ENCODE measurements around the gene MED16. TPM values are rescaled to one million over a fixed set of nuclear protein-coding genes. Genes with fewer than 3 reads are reported as not detected.
A peak's percentile ranks its signal among the peaks of the same experiment; 100 is the strongest.
"Not testable (repeated sequence)": the region's sequence is repeated elsewhere in the genome, so short reads cannot be mapped to it uniquely, and the experiment has no call there.

MED16 gene
- total and polyA plus RNA-seq, 7 donors = 30.7 to 66.5 (median 51.3) TPM

DNA sequence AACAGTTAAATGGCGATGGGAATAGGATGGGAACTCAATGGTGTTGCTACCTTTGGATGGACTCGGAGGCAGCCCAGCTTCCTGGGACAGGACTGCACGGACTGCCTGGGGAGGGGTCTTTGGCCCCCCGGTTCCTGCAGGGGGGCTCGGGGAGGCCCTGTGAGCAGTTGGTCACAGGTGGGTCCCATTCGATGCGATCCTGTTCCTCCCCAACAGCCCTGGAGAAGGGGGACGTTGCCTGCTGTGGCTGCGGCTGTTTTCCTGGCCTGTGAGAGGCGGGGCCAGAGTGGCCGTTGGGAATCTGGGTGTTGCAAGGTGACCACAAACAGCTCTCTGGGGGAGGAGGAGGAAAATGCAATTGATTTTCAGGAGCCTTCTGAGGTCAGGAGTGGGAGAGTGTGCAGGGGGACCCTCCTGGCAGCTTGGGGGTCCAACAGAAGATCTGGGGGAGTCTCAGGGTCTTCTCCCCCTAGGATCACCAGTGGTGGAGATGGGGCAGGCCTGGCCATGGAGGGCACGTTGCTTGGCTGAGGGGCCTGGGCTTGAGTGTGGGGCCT, 69.3 kb downstream of the MED16 start:
- H3K9me3 ChIP-seq = no peaks in the 10 kb centered on the region
- H3K4me3 ChIP-seq = no peak overlapping the region
- 49 to 53% (median 51%) methylated on average over 11 to 12 of the region's 12 CpGs for WGBS, 3 donors
- H3K27ac ChIP-seq = no peak overlapping the region
- intact Hi-C loops (cut with DNase I) = no loop called here
- peaks cover 0 to 55% (median 14%) of the 10 kb centered on the region in 3 donors for H3K27me3 ChIP-seq (ENCODE audit: insufficient read depth in 3 of 3, low read length in 2 of 3)
- TF ChIP-seq, protein P1, sequence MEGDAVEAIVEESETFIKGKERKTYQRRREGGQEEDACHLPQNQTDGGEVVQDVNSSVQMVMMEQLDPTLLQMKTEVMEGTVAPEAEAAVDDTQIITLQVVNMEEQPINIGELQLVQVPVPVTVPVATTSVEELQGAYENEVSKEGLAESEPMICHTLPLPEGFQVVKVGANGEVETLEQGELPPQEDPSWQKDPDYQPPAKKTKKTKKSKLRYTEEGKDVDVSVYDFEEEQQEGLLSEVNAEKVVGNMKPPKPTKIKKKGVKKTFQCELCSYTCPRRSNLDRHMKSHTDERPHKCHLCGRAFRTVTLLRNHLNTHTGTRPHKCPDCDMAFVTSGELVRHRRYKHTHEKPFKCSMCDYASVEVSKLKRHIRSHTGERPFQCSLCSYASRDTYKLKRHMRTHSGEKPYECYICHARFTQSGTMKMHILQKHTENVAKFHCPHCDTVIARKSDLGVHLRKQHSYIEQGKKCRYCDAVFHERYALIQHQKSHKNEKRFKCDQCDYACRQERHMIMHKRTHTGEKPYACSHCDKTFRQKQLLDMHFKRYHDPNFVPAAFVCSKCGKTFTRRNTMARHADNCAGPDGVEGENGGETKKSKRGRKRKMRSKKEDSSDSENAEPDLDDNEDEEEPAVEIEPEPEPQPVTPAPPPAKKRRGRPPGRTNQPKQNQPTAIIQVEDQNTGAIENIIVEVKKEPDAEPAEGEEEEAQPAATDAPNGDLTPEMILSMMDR (IDR thresholded peaks at IDR 0.05) = no peak
- ATAC-seq = no peak
- H3K4me1 ChIP-seq = no peaks in the 10 kb centered on the region
- H3K36me3 ChIP-seq (ENCODE audit: insufficient read depth in 1 of 2, low read depth in 1 of 2) = no peaks in the 10 kb centered on the region
- DNase-seq = no peak

DNA sequence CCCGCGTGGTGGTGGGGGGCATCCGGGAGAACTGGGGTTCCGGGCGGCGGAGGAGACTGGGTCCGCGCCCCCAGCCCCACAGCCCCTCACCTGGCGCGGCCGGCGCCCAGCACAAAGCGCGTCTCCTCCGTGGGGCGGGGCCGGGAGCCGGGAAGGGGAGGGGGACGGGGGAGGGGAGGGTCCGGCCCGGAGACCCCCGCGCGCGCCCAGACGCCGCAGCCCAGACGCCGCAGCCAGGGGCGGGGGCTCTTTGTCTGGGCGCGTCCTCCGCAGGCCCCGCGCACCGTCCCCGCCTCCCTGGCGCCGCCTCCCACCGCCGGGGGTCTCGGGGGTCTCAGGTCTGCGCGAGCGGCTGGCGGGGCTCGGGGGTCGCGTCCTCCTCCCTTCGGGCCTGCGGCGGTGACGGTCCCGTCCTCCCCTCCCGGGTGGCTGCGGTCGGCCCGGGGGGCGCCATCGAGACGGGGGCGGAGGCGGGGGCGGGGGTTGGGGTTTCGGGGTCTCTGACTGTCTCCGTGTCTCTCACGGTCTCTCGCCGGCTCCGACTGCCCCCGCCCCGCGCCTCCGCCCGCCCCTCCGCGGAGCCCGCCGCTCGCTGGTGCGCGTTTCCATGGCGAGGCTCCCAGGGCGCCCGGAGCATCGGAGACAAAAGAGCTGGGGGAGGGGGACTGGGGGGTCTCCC, 71.0 kb downstream of the MED16 start, which contains the start of gene PLPPR3:
Gene PLPPR3 (minus strand): TSS at position 131 of the 679 bp plus-strand sequence. CDS start 396 bp downstream, outside the sequence.
- H3K4me3 ChIP-seq = peak within 1 kb of the TSS; percentile 48
- TF ChIP-seq, protein P1 (IDR thresholded peaks at IDR 0.05) = no peak
- ATAC-seq (no peak), DNase-seq (no peak)
- H3K27me3 ChIP-seq (ENCODE audit: insufficient read depth in 3 of 3, low read length in 2 of 3) = peaks cover 0 to 45% (median 11%) of the 10 kb centered on the region in 3 donors
- no peaks in the 10 kb centered on the region for H3K9me3 ChIP-seq
- intact Hi-C loops (cut with DNase I) = no loop called here
- H3K36me3 ChIP-seq (ENCODE audit: insufficient read depth in 1 of 2, low read depth in 1 of 2) = no peaks in the 10 kb centered on the region
- H3K4me1 ChIP-seq = no peaks in the 10 kb centered on the region
- 2% methylated on average over 21 to 85 of the region's 86 CpGs for WGBS, 3 donors
- H3K27ac ChIP-seq = no peak within 1 kb of the TSS

DNA sequence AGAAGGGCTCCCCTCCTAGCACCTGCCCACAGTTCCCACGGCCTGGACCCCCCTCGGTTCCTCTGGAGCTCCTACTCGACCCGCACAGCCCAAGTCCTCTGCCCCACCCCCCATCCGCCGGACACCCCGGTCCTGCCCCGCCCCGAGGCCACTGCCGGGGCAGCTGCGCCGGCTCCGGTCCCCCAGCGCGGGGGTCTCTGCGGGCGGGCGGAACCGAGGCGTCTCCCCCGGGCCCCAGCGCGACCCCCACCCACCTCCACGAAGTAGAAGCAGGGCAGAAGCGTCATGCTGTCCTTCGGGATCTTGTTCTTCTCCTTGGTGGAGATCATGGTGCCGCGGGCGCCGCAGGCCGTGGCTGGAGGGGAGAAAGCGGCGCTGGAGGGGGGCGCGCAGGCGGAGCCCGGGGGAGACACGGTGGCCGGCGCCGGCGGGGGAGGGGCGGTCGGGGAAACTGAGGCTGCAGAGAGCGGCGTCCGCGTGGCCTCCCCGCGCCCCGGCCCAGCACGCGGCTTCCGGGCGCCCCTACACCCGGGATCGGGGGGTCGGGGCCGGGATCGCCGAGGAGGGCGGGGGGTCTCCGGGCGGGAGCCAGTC, 71.7 kb downstream of the MED16 start:
- 1 to 2% (median 2%) methylated on average over 27 to 64 of the region's 64 CpGs for WGBS, 3 donors

DNA sequence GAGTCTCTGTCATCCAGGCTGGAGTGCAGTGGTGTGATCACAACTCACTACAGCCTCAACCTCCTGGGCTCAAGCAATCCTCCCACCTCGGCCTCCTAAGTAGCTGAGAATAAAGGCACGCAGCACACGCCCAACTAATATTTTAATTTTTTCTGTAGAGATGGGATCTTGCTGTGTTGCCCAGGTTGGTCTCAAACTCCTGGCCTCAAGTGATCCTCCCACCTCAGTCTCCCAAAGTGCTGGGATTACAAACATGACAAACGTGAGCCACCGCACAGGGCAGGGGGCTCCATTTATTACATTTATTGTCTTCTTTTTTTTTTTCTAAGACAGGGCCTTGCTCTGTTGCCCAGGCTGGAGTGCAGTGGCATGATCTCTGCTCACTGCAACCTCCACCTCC, 72.8 kb downstream of the MED16 start:
- peaks cover 0 to 32% (median 11%) of the 10 kb centered on the region in 3 donors for H3K27me3 ChIP-seq (ENCODE audit: insufficient read depth in 3 of 3, low read length in 2 of 3)
- 86 to 97% (median 94%) methylated on average over 5 of the region's 5 CpGs for WGBS, 3 donors

More for the DNA sequence above, 71.7 kb downstream of the MED16 start:
- Histone ChIP-seq H3K4me1 (no peaks in the 10 kb centered on the region), H3K27ac (no peak overlapping the region), H3K36me3 (ENCODE audit: insufficient read depth in 1 of 2, low read depth in 1 of 2) (no peaks in the 10 kb centered on the region), H3K9me3 (no peaks in the 10 kb centered on the region), H3K27me3 (ENCODE audit: insufficient read depth in 3 of 3, low read length in 2 of 3) (peaks cover 0 to 42% (median 11%) of the 10 kb centered on the region in 3 donors), H3K4me3 (peak overlapping the region; percentile 48)
- ATAC-seq (no peak), DNase-seq (no peak)
- TF ChIP-seq, protein P1 (IDR thresholded peaks at IDR 0.05) = no peak
- intact Hi-C loops (cut with DNase I) = no loop called here

More for the DNA sequence above, 72.8 kb downstream of the MED16 start:
- DNase-seq; H3K4me1 ChIP-seq; H3K27ac ChIP-seq; H3K4me3 ChIP-seq; H3K9me3 ChIP-seq; ATAC-seq; intact Hi-C loops (cut with DNase I); H3K36me3 ChIP-seq (ENCODE audit: insufficient read depth in 1 of 2, low read depth in 1 of 2): not testable (repeated sequence)

Other genes with a start within 250 kb of the MED16 start
- 10 to 100 TPM; 25.2 to 62.9 (median 50.4) TPM for gene RNF126, start 230.0 kb downstream of the MED16 start, total RNA-seq
- gene RNF126, start 230.0 kb downstream of the MED16 start, polyA plus RNA-seq = 10 to 100 TPM; 48.8 to 72.1 (median 63.3) TPM
- gene FSTL3, start 216.8 kb downstream of the MED16 start, total RNA-seq = 10 to 100 TPM in 2 of 4 donors, 1 to 10 TPM in 2; 5.4 to 11.5 (median 8.5) TPM
- gene FSTL3, start 216.8 kb downstream of the MED16 start, polyA plus RNA-seq = 10 to 100 TPM in 1 of 3 donors, 1 to 10 TPM in 2; 4.3 to 30.3 (median 6.1) TPM
- under 1 TPM in 1 of 4 donors, not detected in 3; 0.25 TPM for gene PRSS57, start 197.7 kb downstream of the MED16 start, total RNA-seq
- gene PRSS57, start 197.7 kb downstream of the MED16 start, polyA plus RNA-seq = under 1 TPM in 1 of 3 donors, not detected in 2; 0.05 TPM
- gene PALM, start 184.3 kb downstream of the MED16 start, total RNA-seq = 10 to 100 TPM in 2 of 4 donors, 1 to 10 TPM in 2; 9.3 to 17.9 (median 10.9) TPM
- 1 to 10 TPM; 4.9 to 9.6 (median 6.8) TPM for gene PALM, start 184.3 kb downstream of the MED16 start, polyA plus RNA-seq
- gene MISP, start 142.1 kb downstream of the MED16 start, total RNA-seq = under 1 TPM in 1 of 4 donors, not detected in 3; 0.08 TPM
- under 1 TPM in 2 of 3 donors, not detected in 1; 0.09 to 0.13 TPM for gene MISP, start 142.1 kb downstream of the MED16 start, polyA plus RNA-seq
- 10 to 100 TPM; 36.5 to 69.4 (median 60.8) TPM for gene PTBP1, start 95.7 kb downstream of the MED16 start, total RNA-seq
- 10 to 100 TPM; 24.2 to 36.3 (median 25.1) TPM for gene PTBP1, start 95.7 kb downstream of the MED16 start, polyA plus RNA-seq
- gene PLPPR3, start 71.2 kb downstream of the MED16 start, total RNA-seq = not detected
- not detected for gene PLPPR3, start 71.2 kb downstream of the MED16 start, polyA plus RNA-seq
- gene AZU1, start 65.3 kb downstream of the MED16 start, total RNA-seq = under 1 TPM in 1 of 4 donors, not detected in 3; 0.69 TPM
- not detected for gene AZU1, start 65.3 kb downstream of the MED16 start, polyA plus RNA-seq
- gene PRTN3, start 52.2 kb downstream of the MED16 start, total RNA-seq = under 1 TPM in 2 of 4 donors, not detected in 2; 0.22 to 0.34 TPM
- under 1 TPM in 2 of 3 donors, not detected in 1; 0.04 to 0.05 TPM for gene PRTN3, start 52.2 kb downstream of the MED16 start, polyA plus RNA-seq
- under 1 TPM in 2 of 4 donors, not detected in 2; 0.39 to 0.55 TPM for gene ELANE, start 40.9 kb downstream of the MED16 start, total RNA-seq
- under 1 TPM; 0.55 to 0.95 (median 0.92) TPM for gene ELANE, start 40.9 kb downstream of the MED16 start, polyA plus RNA-seq
- 10 to 100 TPM; 56.8 to 79.9 (median 64.2) TPM for gene CFD, start 33.5 kb downstream of the MED16 start, total RNA-seq
- 100 to 1,000 TPM in 2 of 3 donors, 10 to 100 TPM in 1; 87.1 to 142 (median 142) TPM for gene CFD, start 33.5 kb downstream of the MED16 start, polyA plus RNA-seq
- gene RNU6-9, start 297 bp upstream of the MED16 start, total RNA-seq = not detected
- gene RNU6-9, start 297 bp upstream of the MED16 start, polyA plus RNA-seq = not detected
- 10 to 100 TPM; 17.8 to 56.8 (median 50.6) TPM for gene R3HDM4, start 20.0 kb upstream of the MED16 start, total RNA-seq
- gene R3HDM4, start 20.0 kb upstream of the MED16 start, polyA plus RNA-seq = 10 to 100 TPM; 37.4 to 92.0 (median 60.8) TPM
- not detected for gene KISS1R, start 24.1 kb upstream of the MED16 start, total RNA-seq
- gene KISS1R, start 24.1 kb upstream of the MED16 start, polyA plus RNA-seq = under 1 TPM in 1 of 3 donors, not detected in 2; 0.16 TPM
- gene ARID3A, start 32.8 kb upstream of the MED16 start, total RNA-seq = 1 to 10 TPM; 4.2 to 6.7 (median 4.9) TPM
- gene ARID3A, start 32.8 kb upstream of the MED16 start, polyA plus RNA-seq = 1 to 10 TPM; 2.3 to 4.2 (median 3.2) TPM
- gene WDR18, start 91.2 kb upstream of the MED16 start, total RNA-seq = 10 to 100 TPM; 17.4 to 28.0 (median 20.3) TPM
- 10 to 100 TPM; 30.8 to 77.9 (median 39.0) TPM for gene WDR18, start 91.2 kb upstream of the MED16 start, polyA plus RNA-seq
- gene GRIN3B, start 107.2 kb upstream of the MED16 start, total RNA-seq = under 1 TPM in 1 of 4 donors, not detected in 3; 0.16 TPM
- gene GRIN3B, start 107.2 kb upstream of the MED16 start, polyA plus RNA-seq = under 1 TPM in 1 of 3 donors, not detected in 2; 0.01 TPM
- gene TMEM259, start 127.9 kb upstream of the MED16 start, total RNA-seq = 100 to 1,000 TPM in 1 of 4 donors, 10 to 100 TPM in 3; 67.1 to 128 (median 87.4) TPM
- 100 to 1,000 TPM in 1 of 3 donors, 10 to 100 TPM in 2; 80.6 to 133 (median 89.9) TPM for gene TMEM259, start 127.9 kb upstream of the MED16 start, polyA plus RNA-seq
- not detected for gene RNU6-2, start 128.3 kb upstream of the MED16 start, total RNA-seq
- gene RNU6-2, start 128.3 kb upstream of the MED16 start, polyA plus RNA-seq = not detected
- gene CNN2, start 133.4 kb upstream of the MED16 start, total RNA-seq = 1 to 10 TPM; 3.0 to 9.5 (median 8.5) TPM
- gene CNN2, start 133.4 kb upstream of the MED16 start, polyA plus RNA-seq = 1 to 10 TPM; 1.7 to 6.3 (median 2.3) TPM
- 10 to 100 TPM in 3 of 4 donors, 1 to 10 TPM in 1; 5.2 to 19.5 (median 16.5) TPM for gene ABCA7, start 146.9 kb upstream of the MED16 start, total RNA-seq
- gene ABCA7, start 146.9 kb upstream of the MED16 start, polyA plus RNA-seq = 10 to 100 TPM in 1 of 3 donors, 1 to 10 TPM in 2; 2.6 to 10.1 (median 3.3) TPM
- 1 to 10 TPM; 2.0 to 4.0 (median 3.2) TPM for gene ARHGAP45, start 174.0 kb upstream of the MED16 start, total RNA-seq
- gene ARHGAP45, start 174.0 kb upstream of the MED16 start, polyA plus RNA-seq = 1 to 10 TPM; 1.2 to 1.8 (median 1.8) TPM
- gene POLR2E, start 202.2 kb upstream of the MED16 start, total RNA-seq = 100 to 1,000 TPM; 133 to 147 (median 143) TPM
- 100 to 1,000 TPM; 170 to 243 (median 217) TPM for gene POLR2E, start 202.2 kb upstream of the MED16 start, polyA plus RNA-seq
- 100 to 1,000 TPM; 279 to 560 (median 304) TPM for gene GPX4, start 210.8 kb upstream of the MED16 start, total RNA-seq
- 100 to 1,000 TPM; 490 to 762 (median 618) TPM for gene GPX4, start 210.8 kb upstream of the MED16 start, polyA plus RNA-seq